HG03439 (cell line): Measurements from ENCODE around the gene THY1.
"Not testable (repeated sequence)": the region's sequence is repeated elsewhere in the genome, so short reads cannot be mapped to it uniquely, and the experiment has no call there.

Experiments
- ATAC-seq: cut with Tn5 transposase; IDR thresholded peaks from one replicate; pipeline ENCODE4 v1.9.1; 2021; ENCODE audit warnings: mild to moderate bottlenecking, moderate library complexity; ENCODE audit not compliant: unreplicated experiment

Gene THY1

DNA sequence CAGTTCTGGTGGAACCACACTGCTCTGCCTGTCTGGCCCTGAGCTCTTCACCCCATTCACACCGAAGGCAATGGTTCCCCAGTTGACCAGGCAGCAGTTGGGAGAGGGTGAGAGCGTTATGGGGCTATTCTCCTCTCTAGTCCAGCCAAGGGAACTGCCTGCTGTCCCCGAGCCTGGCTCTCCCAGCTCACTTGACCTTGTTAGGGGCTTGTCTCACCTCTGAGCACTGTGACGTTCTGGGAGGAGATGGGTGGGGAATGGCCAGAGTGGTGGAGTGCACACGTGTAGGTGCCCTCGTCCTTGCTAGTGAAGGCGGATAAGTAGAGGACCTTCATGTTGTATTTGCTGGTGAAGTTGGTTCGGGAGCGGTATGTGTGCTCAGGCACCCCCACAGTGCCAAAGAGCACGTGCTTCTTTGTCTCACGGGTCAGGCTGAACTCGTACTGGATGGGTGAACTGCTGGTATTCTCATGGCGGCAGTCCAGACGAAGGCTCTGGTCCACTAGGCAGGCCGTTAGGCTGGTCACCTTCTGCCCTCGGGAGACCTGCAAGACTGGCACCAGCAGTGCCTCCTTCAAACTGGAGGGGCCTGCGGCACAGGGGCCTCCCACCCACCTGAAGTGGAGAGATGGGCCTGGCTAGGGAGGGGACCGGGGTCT is 3.0 kb downstream of the THY1 start:
- no peak for ATAC-seq

GRCh38 chr11:119419246-119419645 is 3.7 kb downstream of the THY1 start:
- no peak for ATAC-seq

- no peak for ATAC-seq
These were observed 4.2 kb downstream of the THY1 start for GRCh38 chr11:119418759-119419158.

DNA sequence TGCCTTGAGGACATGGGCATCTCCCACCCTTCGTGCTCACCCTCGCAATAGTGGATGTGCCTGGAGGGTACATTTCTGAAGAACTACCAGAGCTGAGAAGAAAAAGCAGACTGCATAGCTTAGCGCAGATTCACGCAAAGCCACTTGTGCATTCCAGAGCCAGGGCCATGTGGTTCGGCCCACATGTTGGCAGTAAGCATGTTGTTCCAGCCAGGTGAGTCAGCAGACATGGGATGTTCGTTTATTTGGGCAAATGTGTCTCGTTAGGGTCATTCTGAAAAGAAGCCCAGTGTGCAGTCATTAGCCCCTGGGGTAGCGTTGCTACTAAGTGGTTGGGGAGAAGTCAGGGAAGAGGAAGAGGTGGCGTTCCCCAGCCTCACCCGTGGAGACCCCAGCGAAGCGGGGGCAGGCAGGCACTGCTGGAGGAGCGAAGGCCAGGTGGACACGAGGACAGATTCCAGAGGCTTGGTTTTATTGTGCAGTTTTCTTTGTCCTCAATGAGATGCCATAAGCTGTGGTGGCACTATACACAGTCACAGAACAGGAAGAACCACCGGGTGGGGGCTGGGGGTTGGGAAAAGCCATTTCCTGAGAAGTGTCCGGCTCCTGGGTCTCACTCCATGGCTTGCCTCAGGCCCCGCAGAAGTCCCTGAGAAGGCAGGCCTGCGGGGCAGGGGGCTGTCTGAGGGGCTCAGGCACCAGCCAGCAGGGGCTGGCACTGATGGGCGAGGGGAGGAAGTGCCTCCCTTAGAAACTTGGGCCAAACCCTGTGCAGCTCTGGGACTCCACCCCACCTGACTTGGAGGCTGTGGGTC is 5.0 kb downstream of the THY1 start:
- no peak for ATAC-seq

DNA sequence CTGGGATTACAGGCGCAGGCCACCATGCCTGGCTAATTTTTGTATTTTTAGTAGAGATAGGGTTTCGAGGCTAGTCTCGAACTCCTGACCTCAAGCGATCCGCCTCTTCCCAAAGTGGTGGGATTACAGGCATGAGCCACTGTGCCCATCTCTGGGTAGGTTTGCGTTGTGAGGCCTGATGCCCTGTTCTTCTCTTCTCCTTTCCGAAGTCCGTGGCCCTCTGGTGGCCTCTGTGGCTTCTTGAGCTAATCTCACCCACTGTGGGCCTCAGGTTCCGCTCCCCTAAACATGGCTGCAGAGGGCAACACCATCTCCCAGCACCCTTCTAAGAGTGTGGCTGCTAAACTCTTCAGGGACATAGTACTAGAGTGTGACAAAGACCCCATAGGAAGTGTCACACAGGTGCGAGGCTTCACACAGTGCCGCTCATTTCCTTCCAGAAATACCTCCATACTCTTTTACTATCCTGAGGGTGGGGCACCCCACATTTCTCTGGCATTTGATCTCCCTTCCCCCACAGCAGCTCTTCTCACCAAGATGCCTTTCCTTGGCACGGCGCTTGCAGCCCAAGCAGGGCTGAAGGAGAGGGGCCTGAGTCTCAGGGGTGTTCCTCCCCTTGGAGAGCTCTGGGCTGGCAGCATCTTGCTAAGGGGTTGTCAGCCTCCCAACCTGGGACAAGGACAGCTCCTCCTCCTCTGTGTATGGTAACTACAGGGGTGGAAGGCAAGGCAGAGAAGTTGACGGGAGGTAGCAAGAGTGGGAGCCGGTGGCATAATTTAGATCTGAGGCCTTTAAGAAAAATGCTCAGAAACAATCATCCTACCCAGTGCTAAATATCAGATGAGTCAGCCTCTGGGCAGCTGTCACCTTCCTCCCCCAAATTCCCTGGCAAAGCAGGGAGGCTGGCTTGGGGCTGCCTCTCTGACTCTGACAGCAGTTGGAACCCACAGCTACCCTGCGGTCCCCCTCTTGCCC is 6.1 kb downstream of the THY1 start:
- ATAC-seq = no peak

DNA sequence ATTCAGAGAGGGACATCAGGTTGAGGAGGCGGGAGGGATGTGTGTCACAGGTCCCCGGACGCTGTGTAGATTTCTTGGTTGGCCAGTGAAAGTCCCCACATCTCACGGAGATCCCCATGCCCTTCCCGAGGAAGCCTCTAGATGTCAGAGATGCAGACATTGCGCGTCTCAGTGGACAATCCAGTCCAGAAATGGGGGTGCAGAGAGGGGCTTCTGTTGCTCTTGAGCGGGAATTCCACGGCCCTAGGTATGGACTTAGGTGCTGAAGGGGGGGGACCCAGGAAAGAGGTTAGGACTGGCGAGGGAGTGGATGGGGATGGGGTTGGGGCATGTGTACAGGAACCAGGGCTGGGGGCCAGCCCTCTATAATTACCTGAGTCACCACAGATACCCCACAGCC is 7.0 kb downstream of the THY1 start:
- ATAC-seq = no peak

GRCh38 chr11:119415517-119415916 is 7.5 kb downstream of the THY1 start:
- no peak for ATAC-seq

DNA sequence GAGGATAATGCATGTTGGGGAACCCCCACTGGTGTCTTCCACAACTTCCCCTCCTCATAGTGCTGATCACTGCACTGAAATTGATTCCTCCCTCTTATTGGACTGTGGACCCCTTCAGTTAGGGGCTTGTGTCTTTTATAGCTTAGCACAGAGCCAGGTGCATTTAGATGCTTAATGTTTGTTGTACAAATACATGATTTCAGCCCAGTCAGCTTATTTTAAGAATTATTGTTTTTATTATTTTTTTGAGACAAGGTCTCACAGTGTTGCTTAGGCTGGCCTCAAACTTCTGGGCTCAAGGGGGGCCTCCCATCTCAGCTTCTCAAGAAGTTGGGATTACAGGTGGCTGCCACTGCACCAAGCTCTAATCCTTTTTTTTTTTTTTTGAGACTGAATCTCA is 8.2 kb downstream of the THY1 start:
- no peak for ATAC-seq

- ATAC-seq = no peak
These were observed 8.7 kb downstream of the THY1 start for GRCh38 chr11:119414321-119414720.

DNA sequence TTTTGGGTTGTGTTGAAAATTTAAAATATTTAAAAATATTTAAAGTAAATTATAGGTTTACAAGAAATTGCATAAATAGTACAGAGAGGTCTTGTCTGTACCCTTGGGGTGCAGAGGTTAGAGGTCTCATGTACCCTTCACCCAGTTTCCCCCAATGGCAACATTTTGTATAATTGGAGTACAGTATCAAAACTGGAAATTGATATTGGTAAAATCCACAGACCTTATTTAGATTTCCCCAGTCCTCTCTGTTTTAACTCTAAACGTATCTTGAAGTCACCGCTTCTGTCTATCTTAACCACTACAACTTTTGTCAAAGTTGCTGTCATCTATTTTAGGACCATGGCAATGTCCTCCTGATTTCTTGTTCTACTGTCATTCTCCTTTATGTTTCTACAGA is 10.9 kb downstream of the THY1 start:
- no peak for ATAC-seq

DNA sequence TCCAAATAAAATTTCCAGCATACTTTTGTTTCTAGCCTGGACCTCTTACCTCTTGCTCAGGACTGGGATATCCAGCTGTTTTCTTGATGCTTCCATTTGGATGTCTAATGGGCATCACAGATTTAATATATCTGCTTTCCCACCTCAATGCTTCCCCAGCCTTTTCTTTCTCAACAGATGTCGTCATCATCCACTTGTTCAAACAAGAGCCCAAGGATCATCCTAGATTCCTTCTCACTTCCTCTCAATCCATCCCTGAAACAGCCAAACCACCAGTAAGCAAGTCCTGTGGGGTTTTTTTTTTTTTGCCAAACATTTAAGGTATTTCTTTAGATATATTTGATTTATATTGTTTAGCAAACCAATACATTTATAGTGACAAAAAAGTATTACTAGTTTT is 12.5 kb downstream of the THY1 start:
- no peak for ATAC-seq

- no peak for ATAC-seq
These were observed 13.2 kb downstream of the THY1 start for GRCh38 chr11:119409731-119410130.

DNA sequence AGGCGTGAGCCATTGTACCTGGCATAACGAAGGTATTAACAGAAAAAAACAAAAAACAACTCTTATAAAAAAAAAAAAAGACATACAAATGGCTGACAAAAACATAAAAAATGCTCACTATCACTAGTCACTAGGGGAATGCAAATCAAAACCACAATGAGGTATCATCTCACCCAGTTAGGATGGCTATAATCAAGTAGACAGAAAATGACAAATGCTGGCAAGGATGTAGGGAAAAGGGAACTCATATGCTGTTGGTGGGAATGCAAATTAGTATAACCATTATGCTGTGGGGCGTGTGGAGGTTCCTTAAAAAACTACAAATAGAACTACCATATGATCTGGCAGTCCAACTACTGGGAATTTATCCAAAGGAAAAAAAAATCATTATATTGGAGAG is 17.0 kb downstream of the THY1 start:
- no peak for ATAC-seq

- not testable (repeated sequence) for ATAC-seq
These were observed 17.5 kb downstream of the THY1 start for GRCh38 chr11:119405448-119405847.

DNA sequence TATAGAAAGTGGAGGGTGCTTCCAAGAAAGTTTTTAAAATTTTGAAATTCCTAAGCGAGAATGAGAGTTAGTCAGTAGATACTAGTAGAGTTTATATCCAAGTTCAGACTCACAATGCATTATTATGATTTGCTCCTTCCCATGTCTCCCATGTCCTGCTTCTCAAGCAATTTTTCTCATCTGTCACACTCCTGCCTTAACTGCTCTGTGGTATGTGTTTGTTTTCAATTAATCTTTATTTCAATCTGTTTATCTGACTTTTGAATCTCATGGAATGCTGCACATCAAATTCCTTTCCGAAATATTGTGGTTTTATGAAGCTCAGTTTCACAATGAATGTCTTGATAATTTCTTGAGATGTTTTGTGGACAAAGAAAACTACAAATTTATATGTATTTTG is 18.1 kb downstream of the THY1 start:
- ATAC-seq = no peak

- no peak for ATAC-seq
These were observed 20.0 kb downstream of the THY1 start for GRCh38 chr11:119403021-119403420.

DNA sequence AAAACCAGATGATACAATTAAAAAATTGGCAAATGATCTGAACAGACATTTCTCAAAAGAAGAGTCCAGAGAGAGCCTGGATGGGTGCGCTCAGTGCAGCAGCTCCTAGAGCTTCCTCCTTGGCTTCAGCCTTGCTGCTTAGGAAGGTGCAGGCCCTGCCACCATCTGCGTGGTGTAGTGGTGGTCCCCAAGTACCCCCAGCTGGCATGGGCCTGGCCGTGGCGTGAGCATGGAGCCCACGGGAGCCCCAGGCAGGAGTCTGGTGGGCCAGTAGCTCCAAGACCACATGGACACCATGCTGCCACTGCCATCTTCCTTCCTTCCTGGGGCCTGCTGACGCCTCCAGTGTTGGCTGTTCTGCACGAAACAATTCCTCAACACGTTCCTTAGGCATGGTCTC is 20.5 kb downstream of the THY1 start:
- ATAC-seq = no peak

GRCh38 chr11:119400860-119401259 is 22.1 kb downstream of the THY1 start:
- ATAC-seq = no peak

DNA sequence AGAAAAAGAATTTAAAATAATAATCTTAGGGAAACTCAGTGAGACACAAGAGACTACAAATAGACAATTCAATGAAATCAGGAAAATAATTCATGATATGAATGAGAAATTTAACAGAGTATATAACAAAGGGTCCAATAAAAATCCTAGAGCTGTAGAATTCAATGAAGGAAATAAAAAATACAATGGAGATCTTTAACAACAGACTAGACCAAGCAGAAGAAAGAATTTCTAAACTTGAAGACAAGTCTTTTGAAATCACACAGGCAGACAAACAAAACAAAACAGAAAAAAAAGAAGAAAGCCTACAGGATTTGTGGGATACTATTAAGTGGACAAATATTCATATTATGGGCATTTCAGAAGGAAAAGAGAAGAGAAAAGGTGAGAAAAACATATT is 25.2 kb downstream of the THY1 start:
- ATAC-seq = no peak

DNA sequence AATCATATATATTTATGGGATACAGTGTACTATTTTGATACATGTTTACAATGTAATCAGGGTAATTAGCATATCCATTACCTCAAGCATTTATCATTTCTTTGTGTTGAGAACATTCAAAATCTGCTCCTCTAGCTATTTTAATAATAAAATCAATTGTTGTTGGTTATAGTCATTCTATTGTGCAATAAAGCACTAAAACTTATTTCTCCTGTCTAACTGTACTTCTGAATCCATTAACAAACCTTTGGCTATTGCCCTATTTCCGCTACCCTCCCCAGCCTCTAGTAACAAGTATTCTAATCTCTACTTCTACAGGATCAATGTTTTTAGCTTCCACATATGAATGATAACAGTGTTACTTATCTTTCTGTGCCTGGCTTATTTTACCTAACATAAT is 26.1 kb downstream of the THY1 start:
- no peak for ATAC-seq

GRCh38 chr11:119391275-119391674 is 31.7 kb downstream of the THY1 start:
- no peak for ATAC-seq
